Hepatocyte (in vitro differentiated cells): ENCODE results near the gene MPZL1. TPM values are rescaled to one million over a fixed set of nuclear protein-coding genes. Genes with fewer than 3 reads are reported as not detected.

Experiments used
- DNase-seq: peaks from one replicate; pipeline ENCODE4 v3.0.0-alpha.2; 2016; ENCODE audit warnings: low spot score
- H2AFZ ChIP-seq: fragments of 200-600 bp; sonication (generic); 2 replicates; pipeline ENCODE4 v1.6.0; 2016; ENCODE audit warnings: antibody characterized with exemption, mild to moderate bottlenecking
- H3K27ac ChIP-seq: fragments of 200-600 bp; sonication (generic); 2 replicates; pipeline ENCODE4 v1.5.1; 2016; ENCODE audit warnings: mild to moderate bottlenecking
- H3K27me3 ChIP-seq: fragments of 200-600 bp; sonication (generic); 2 replicates; pipeline ENCODE4 v1.6.1; 2016
- H3K36me3 ChIP-seq: fragments of 200-600 bp; sonication (generic); replicated peaks from 2 replicates; pipeline ENCODE4 v1.5.1; 2016; ENCODE audit warnings: low read depth; ENCODE audit not compliant: insufficient read depth
- H3K4me1 ChIP-seq: fragments of 200-600 bp; sonication (generic); 2 replicates; pipeline ENCODE4 v1.5.1; 2016; ENCODE audit warnings: mild to moderate bottlenecking, moderate library complexity; ENCODE audit not compliant: insufficient read depth
- H3K4me2 ChIP-seq: fragments of 200-600 bp; sonication (generic); 2 replicates; pipeline ENCODE4 v1.6.0; 2016
- H3K4me3 ChIP-seq: fragments of 200-600 bp; sonication (generic); 2 replicates; pipeline ENCODE4 v1.5.1; 2016; ENCODE audit warnings: mild to moderate bottlenecking
- H3K79me2 ChIP-seq: fragments of 200-600 bp; sonication (generic); 2 replicates; pipeline ENCODE4 v1.6.0; 2017; ENCODE audit warnings: mild to moderate bottlenecking
- H3K9me2 ChIP-seq: fragments of 200-600 bp; sonication (generic); replicated peaks from 2 replicates; pipeline ENCODE4 v1.6.0; 2017; ENCODE audit warnings: mild to moderate bottlenecking; ENCODE audit not compliant: insufficient read depth
- H3K9me3 ChIP-seq: fragments of 200-600 bp; sonication (generic); 2 replicates; pipeline ENCODE4 v1.5.1; 2016; ENCODE audit warnings: low read depth, mild to moderate bottlenecking
- H4K20me1 ChIP-seq: fragments of 200-600 bp; sonication (generic); 2 replicates; pipeline ENCODE4 v1.6.0; 2016; ENCODE audit warnings: mild to moderate bottlenecking; ENCODE audit not compliant: insufficient read depth, poor library complexity, severe bottlenecking
- CTCF ChIP-seq: fragments of 200-600 bp; sonication (generic); IDR thresholded peaks from 2 replicates; pipeline ENCODE4 v1.5.1; 2016; ENCODE audit warnings: antibody characterized with exemption, mild to moderate bottlenecking; ENCODE audit not compliant: poor library complexity
- EZH2 ChIP-seq: fragments of 200-600 bp; sonication (generic); IDR thresholded peaks from 2 replicates; pipeline ENCODE4 v1.6.1; 2016; ENCODE audit warnings: antibody characterized with exemption, mild to moderate bottlenecking, borderline replicate concordance
- EZH2phosphoT487 ChIP-seq: fragments of 200-600 bp; sonication (generic); IDR thresholded peaks from one replicate; pipeline ENCODE4 v1.6.1; 2018; ENCODE audit warnings: antibody characterized with exemption, mild to moderate bottlenecking, low read depth, moderate library complexity; ENCODE audit not compliant: unreplicated experiment, severe bottlenecking
- WGBS: methylation state at CpG from one replicate; pipeline ENCODE4 v1.1.6; 2016; ENCODE audit warnings: low lambda C conversion rate; ENCODE audit errors: missing lambda C conversion rate; 5-methylcytosine and 5-hydroxymethylcytosine counted together
- polyA plus RNA-seq: library from polyadenylated mRNA; unstranded; fragments of >200 nt; fragmentation: Nextera tagmentation; extraction: Ambion mirVana; gene quantifications from 2 replicates; pipeline ENCODE4 v1.2.1, GENCODE V29; 2016
- total RNA-seq: library from RNA; depleted of rRNA; stranded (reverse); fragments of >200 nt; gene quantifications from 2 replicates; pipeline ENCODE4 v1.2.3, GENCODE V29; 2014

Gene MPZL1
- total and polyA plus RNA-seq, 2 experiments from 2014 or later, result 176 to 245 TPM

DNA sequence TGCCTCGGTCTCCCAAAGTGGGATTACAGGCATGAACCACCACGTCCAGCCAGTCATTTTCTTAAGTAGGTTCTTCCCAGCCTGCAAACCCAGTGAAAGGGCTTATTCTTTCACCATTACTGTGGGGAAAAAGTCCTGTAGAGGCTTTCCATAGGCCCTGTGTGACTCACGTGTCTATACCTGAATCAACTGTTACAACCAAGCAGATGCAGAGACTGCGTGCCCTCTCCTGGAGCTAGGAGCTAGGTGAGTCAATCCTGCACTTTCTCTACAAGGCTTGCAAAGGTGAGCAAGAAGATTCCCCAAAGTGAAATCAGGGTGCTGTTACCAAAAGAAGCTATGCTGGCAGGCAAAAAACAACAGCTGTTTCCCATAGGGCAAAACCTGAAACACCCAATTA lies 13.8 kb upstream of the MPZL1 start:
- DNase-seq, result no peak
- H3K27me3 ChIP-seq, result no peaks in the 10 kb centered on the region

DNA sequence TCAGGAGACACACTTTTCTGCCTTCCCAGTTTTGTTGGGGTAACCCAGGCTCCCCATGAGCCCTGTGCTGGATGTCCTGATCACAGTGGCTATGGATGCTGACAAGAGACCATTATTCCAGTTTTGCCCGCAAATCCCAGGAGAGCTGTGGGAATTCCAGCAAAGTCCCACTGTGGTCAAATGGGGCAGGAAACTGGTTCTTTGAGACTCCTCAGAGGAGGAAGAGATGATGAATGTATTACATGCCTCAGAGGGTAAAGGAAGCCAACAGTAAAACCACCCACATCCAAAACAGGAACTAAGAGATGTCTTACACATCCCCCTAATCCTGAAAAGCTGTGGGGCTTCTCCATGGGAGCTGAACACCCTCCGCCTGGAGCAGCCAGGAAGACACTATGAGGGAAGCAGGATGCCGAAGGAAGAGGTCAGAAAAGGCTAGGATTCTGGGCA lies 12.8 kb upstream of the MPZL1 start:
- Histone ChIP-seq H3K4me3 (no peak overlapping the region), H3K9me2 (no peaks in the 10 kb centered on the region), H3K79me2 (no peaks in the 10 kb centered on the region), H2AFZ (no peak overlapping the region), H3K4me1 (no peaks in the 10 kb centered on the region), H3K27me3 (no peaks in the 10 kb centered on the region), H3K9me3 (no peaks in the 10 kb centered on the region), H3K4me2 (no peak overlapping the region), H3K36me3 (no peaks in the 10 kb centered on the region), H4K20me1 (no peaks in the 10 kb centered on the region), H3K27ac (no peak overlapping the region)
- TF ChIP-seq EZH2 (no peak), EZH2phosphoT487 (no peak), CTCF (no peak)
- DNase-seq, result no peak
- WGBS, result 84% methylated on average over 3 of the region's 3 CpGs

More for the DNA sequence above, 13.8 kb upstream of the MPZL1 start:
- Histone ChIP-seq H3K9me2 (no peaks in the 10 kb centered on the region), H3K4me2 (no peak overlapping the region), H4K20me1 (no peaks in the 10 kb centered on the region), H3K79me2 (no peaks in the 10 kb centered on the region), H3K4me3 (no peak overlapping the region), H3K27ac (no peak overlapping the region), H2AFZ (no peak overlapping the region), H3K9me3 (no peaks in the 10 kb centered on the region), H3K36me3 (no peaks in the 10 kb centered on the region), H3K4me1 (no peaks in the 10 kb centered on the region)
- TF ChIP-seq CTCF, result no peak
- TF ChIP-seq EZH2phosphoT487, result no peak
- TF ChIP-seq EZH2, result no peak
- WGBS, result 76% methylated on average over 4 of the region's 4 CpGs

DNA sequence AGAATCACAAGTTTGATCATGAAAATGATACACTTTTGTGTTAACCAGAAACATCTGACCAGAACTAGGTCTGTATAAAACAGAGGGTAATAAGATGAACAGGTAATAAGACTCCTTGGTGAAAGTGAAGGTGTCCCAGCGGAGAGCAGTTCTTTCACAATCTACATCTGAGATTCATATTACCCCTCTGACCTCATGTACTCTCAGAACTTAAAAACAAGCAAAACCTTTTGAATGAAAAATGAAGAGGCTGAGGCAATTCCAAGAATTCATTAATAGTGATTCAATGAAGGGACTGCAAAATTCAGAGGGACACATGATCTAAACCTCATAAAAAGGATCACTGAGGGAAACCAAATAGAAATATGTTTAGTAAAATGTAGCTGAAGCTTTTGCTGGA lies 10.9 kb upstream of the MPZL1 start:
- no peaks in the 10 kb centered on the region for H3K36me3 ChIP-seq
- H3K9me3 ChIP-seq, result no peaks in the 10 kb centered on the region
- no peaks in the 10 kb centered on the region for H3K27me3 ChIP-seq
- H3K4me1 ChIP-seq, result no peaks in the 10 kb centered on the region
- no peak overlapping the region for H3K4me3 ChIP-seq
- H2AFZ ChIP-seq, result no peak overlapping the region
- H4K20me1 ChIP-seq, result no peaks in the 10 kb centered on the region
- no peak overlapping the region for H3K27ac ChIP-seq
- no peaks in the 10 kb centered on the region for H3K79me2 ChIP-seq
- WGBS, result 94% methylated on average over 1 of the region's 1 CpG
- H3K9me2 ChIP-seq, result no peaks in the 10 kb centered on the region
- DNase-seq, result no peak
- H3K4me2 ChIP-seq, result no peak overlapping the region
- TF ChIP-seq EZH2phosphoT487 (no peak), EZH2 (no peak), CTCF (no peak)

GRCh38 chr1:167711797-167712196 lies 10.0 kb upstream of the MPZL1 start:
- Histone ChIP-seq H4K20me1 (no peaks in the 10 kb centered on the region), H3K27ac (no peak overlapping the region), H3K4me3 (no peak overlapping the region), H2AFZ (no peak overlapping the region), H3K79me2 (no peaks in the 10 kb centered on the region), H3K4me2 (no peak overlapping the region), H3K9me3 (no peaks in the 10 kb centered on the region), H3K36me3 (no peaks in the 10 kb centered on the region), H3K27me3 (no peaks in the 10 kb centered on the region), H3K4me1 (no peaks in the 10 kb centered on the region), H3K9me2 (no peaks in the 10 kb centered on the region)
- no peak for TF ChIP-seq EZH2phosphoT487
- TF ChIP-seq CTCF, result no peak
- TF ChIP-seq EZH2, result no peak
- DNase-seq, result peak; percentile 36
- WGBS, result 83% methylated on average over 3 of the region's 3 CpGs
